Sigmoid colon (tissue), 7 donors: ENCODE results near the gene ERRFI1. TPM values are rescaled to one million over a fixed set of nuclear protein-coding genes. Genes with fewer than 3 reads are reported as not detected.

Experiments
- DNase-seq: peaks from one replicate; pipeline ENCODE4 v3.0.0-alpha.2; 2019
- H3K27ac ChIP-seq, 4 donors: fragments of 200-600 bp; sonication (generic); one replicate each; pipeline ENCODE4 v1.5.1; 2016 to 2019; ENCODE audit warnings: mild to moderate bottlenecking in 1 of 4
- H3K27me3 ChIP-seq, 3 donors: fragments of 200-600 bp; sonication (generic); one replicate each; pipeline ENCODE4 v1.5.1; 2019; ENCODE audit warnings: mild to moderate bottlenecking in 1 of 3
- H3K36me3 ChIP-seq, 4 donors: fragments of 200-600 bp; sonication (generic); one replicate each; pipeline ENCODE4 v1.5.1; 2016 to 2019
- H3K4me1 ChIP-seq, 4 donors: fragments of 200-600 bp; sonication (generic); one replicate each; pipeline ENCODE4 v1.5.1; 2017 to 2019
- H3K4me3 ChIP-seq, 4 donors: fragments of 200-600 bp; sonication (generic); one replicate each; pipeline ENCODE4 v1.5.1; 2017 to 2019; ENCODE audit warnings: mild to moderate bottlenecking in 2 of 4, moderate library complexity in 1 of 4
- H3K9me3 ChIP-seq, 4 donors: fragments of 200-600 bp in 3 of 4; sonication (generic) in 3 of 4; one replicate each; pipeline versions ENCODE4 v1.5.1 to v1.6.1; 2013 to 2019
- CTCF ChIP-seq, 4 experiments: fragments of 450-650 bp in 3 of 4; fragments of 200-600 bp in 1 of 4; IDR thresholded peaks; one replicate each; pipeline ENCODE4 v1.5.1; 2016 to 2019; ENCODE audit warnings: antibody characterized with exemption in 4 of 4, mild to moderate bottlenecking in 3 of 4, moderate library complexity in 2 of 4
- EP300 ChIP-seq, 4 donors: sonication (generic); formaldehyde crosslinking; IDR thresholded peaks; one replicate each; pipeline ENCODE4 v1.6.1; 2017; ENCODE audit warnings: antibody characterized with exemption in 4 of 4
- POLR2A ChIP-seq, 2 donors: fragments of 450-650 bp; IDR thresholded peaks; one replicate each; pipeline ENCODE4 v1.6.1; 2016; ENCODE audit warnings: antibody characterized with exemption in 2 of 2, mild to moderate bottlenecking in 2 of 2, moderate library complexity in 2 of 2
- POLR2AphosphoS5 ChIP-seq, 4 donors: sonication (generic); formaldehyde crosslinking; IDR thresholded peaks; one replicate each; pipeline ENCODE4 v1.6.1; 2017; ENCODE audit warnings: antibody characterized with exemption in 4 of 4
- WGBS, 2 donors: extraction: QIAGEN DNeasy Blood & Tissue Kit; methylation state at CpG; one replicate each; pipeline ENCODE4 v1.1.7; 2013; 5-methylcytosine and 5-hydroxymethylcytosine counted together
- intact Hi-C: fragments of 100-400 bp; cut with DNase I; formaldehyde crosslinking; loops from one replicate; pipeline ENCODE4 v1.15.1; 2023
- polyA plus RNA-seq, 3 donors: library from polyadenylated mRNA; stranded (reverse); fragments of 200-250 nt; gene quantifications; one replicate each; pipeline ENCODE4 v1.2.3, GENCODE V29; 2013
- total RNA-seq, 4 donors: library from RNA; depleted of rRNA; stranded (reverse); fragments of >200 nt; gene quantifications; one replicate each; pipeline ENCODE4 v1.1.0, GENCODE V29; 2016
- donor health status: healthy with polysubstance abuse.
- donor health status: Bipolar disorder and iron deficiency.
- donor health status: healthy.

ERRFI1 gene
- total and polyA plus RNA-seq, 7 donors: 28.4 to 131 (median 81.1) TPM

GRCh38 chr1:8016210-8016894 lies 9.8 kb downstream of the ERRFI1 start:
- Histone ChIP-seq H3K4me3 (no peak overlapping the region), H3K36me3 (peaks cover 7 to 34% (median 23%) of the 10 kb centered on the region in 4 donors), H3K4me1 (peaks cover 0 to 72% (median 64%) of the 10 kb centered on the region in 4 donors), H3K27me3 (no peaks in the 10 kb centered on the region), H3K27ac (peak overlapping the region; percentile 72 to 99 (median 97)), H3K9me3 (no peaks in the 10 kb centered on the region)
- no peak for DNase-seq
- TF ChIP-seq POLR2A (IDR thresholded peaks at IDR 0.05) (no peak), EP300 (IDR thresholded peaks at IDR 0.05) (no peak), CTCF (IDR thresholded peaks at IDR 0.05) (no peak), POLR2AphosphoS5 (IDR thresholded peaks at IDR 0.05) (no peak)
- WGBS, 2 donors: 43 to 62% methylated on average over 4 of the region's 4 CpGs
- intact Hi-C loops: loop anchor here (5.0 to 10.0 kb wide), 2 partner anchors 39 to 328 kb away; no protein-coding TSS in a partner anchor

GRCh38 chr1:8015809-8016165 lies 10.3 kb downstream of the ERRFI1 start:
- Histone ChIP-seq H3K27me3 (no peaks in the 10 kb centered on the region), H3K4me1 (peaks cover 0 to 66% (median 60%) of the 10 kb centered on the region in 4 donors), H3K36me3 (peaks cover 13 to 39% (median 28%) of the 10 kb centered on the region in 4 donors), H3K27ac (peak overlapping the region; percentile 72 to 99 (median 97)), H3K9me3 (no peaks in the 10 kb centered on the region), H3K4me3 (no peak overlapping the region)
- TF ChIP-seq CTCF (IDR thresholded peaks at IDR 0.05) (no peak), POLR2AphosphoS5 (IDR thresholded peaks at IDR 0.05) (peak in 1 of 4 donors; percentile 47)
- 51 to 60% methylated on average over 2 of the region's 2 CpGs for WGBS, 2 donors
- intact Hi-C loops: loop anchor here (5.0 to 10.0 kb wide), 2 partner anchors 38 to 329 kb away; no protein-coding TSS in a partner anchor
- peak; percentile 79 for DNase-seq

GRCh38 chr1:8015036-8015808 lies 10.9 kb downstream of the ERRFI1 start:
- 8 to 27% methylated on average over 8 of the region's 8 CpGs for WGBS, 2 donors
- Histone ChIP-seq H3K36me3 (peaks cover 14 to 45% (median 31%) of the 10 kb centered on the region in 4 donors), H3K4me3 (peak overlapping the region in 1 of 4 donors; percentile 5), H3K4me1 (peaks cover 0 to 61% (median 55%) of the 10 kb centered on the region in 4 donors), H3K9me3 (no peaks in the 10 kb centered on the region), H3K27me3 (no peaks in the 10 kb centered on the region), H3K27ac (peak overlapping the region; percentile 72 to 99 (median 97))
- no peak for DNase-seq
- no peak for TF ChIP-seq POLR2A (IDR thresholded peaks at IDR 0.05)
- TF ChIP-seq POLR2AphosphoS5 (IDR thresholded peaks at IDR 0.05): peak in 1 of 4 donors; percentile 33
- TF ChIP-seq CTCF (IDR thresholded peaks at IDR 0.05): peak in 3 of 4 experiments; percentile 62 to 76 (median 62)
- no peak for TF ChIP-seq EP300 (IDR thresholded peaks at IDR 0.05)
- intact Hi-C loops: loop anchor here (5.0 to 10.0 kb wide), 2 partner anchors 38 to 330 kb away; no protein-coding TSS in a partner anchor

GRCh38 chr1:8014381-8014988 lies 11.6 kb downstream of the ERRFI1 start:
- no peaks in the 10 kb centered on the region for H3K9me3 ChIP-seq
- peaks cover 14 to 52% (median 31%) of the 10 kb centered on the region in 4 donors for H3K36me3 ChIP-seq
- no peak for DNase-seq
- H3K4me3 ChIP-seq: no peak overlapping the region
- peaks cover 0 to 53% (median 48%) of the 10 kb centered on the region in 4 donors for H3K4me1 ChIP-seq
- no peaks in the 10 kb centered on the region for H3K27me3 ChIP-seq
- TF ChIP-seq POLR2AphosphoS5 (IDR thresholded peaks at IDR 0.05) (peak in 1 of 4 donors; percentile 24), CTCF (IDR thresholded peaks at IDR 0.05) (no peak), EP300 (IDR thresholded peaks at IDR 0.05) (no peak), POLR2A (IDR thresholded peaks at IDR 0.05) (no peak)
- intact Hi-C loops: loop anchor here (10.0 kb wide), 1 partner anchor 330 kb away; no protein-coding TSS in a partner anchor
- 86 to 90% methylated on average over 10 of the region's 10 CpGs for WGBS, 2 donors
- H3K27ac ChIP-seq: peak overlapping the region; percentile 72 to 99 (median 97)
